ENCODE data around the gene CALCOCO2. TPM values are rescaled to one million over a fixed set of nuclear protein-coding genes. Genes with fewer than 3 reads are reported as not detected.

The CALCOCO2 gene
- total and polyA plus RNA-seq, 2 of the 13 experiments (the other 11 are each of a cell fraction or from before 2014, with no cell fraction given) = 72.9 to 111 TPM

GRCh38 chr17:48908047-48908843 is 77.4 kb downstream of the CALCOCO2 start, which contains the start of gene UBE2Z (continued):
- peak; percentile 100 for TF ChIP-seq ZNF574 (CRISPR knock-in tag; IDR thresholded peaks at IDR 0.05)
- TF ChIP-seq HINFP (CRISPR knock-in tag; IDR thresholded peaks at IDR 0.05; ENCODE audit: low read depth) = peak; percentile 89
- TF ChIP-seq ZHX1 (CRISPR knock-in tag; IDR thresholded peaks at IDR 0.05; ENCODE audit: low read depth) = peak; percentile 80; the same call in 1 of the 2 replicates
- TF ChIP-seq SATB2 (CRISPR knock-in tag; IDR thresholded peaks at IDR 0.05) = 0 out of 2 replicates have a peak, but pooled peaks have one; percentile 49
- TF ChIP-seq DNMT1 (CRISPR knock-in tag; IDR thresholded peaks at IDR 0.05) = no peak
- TF ChIP-seq RFXAP (CRISPR knock-in tag; IDR thresholded peaks at IDR 0.05; ENCODE audit: borderline replicate concordance) = peak; percentile 84; the same call in 1 of the 2 replicates
- TF ChIP-seq RXRA (CRISPR knock-in tag; IDR thresholded peaks at IDR 0.05) = peak; percentile 83
- peak; percentile 72; the same call in 1 of the 2 replicates for TF ChIP-seq SMAD3 (CRISPR knock-in tag; IDR thresholded peaks at IDR 0.05)
- peak; percentile 53; the same call in 1 of the 2 replicates for TF ChIP-seq NFRKB (IDR thresholded peaks at IDR 0.05)
- no peak for TF ChIP-seq NBN (conservative IDR thresholded peaks at IDR 0.05)
- TF ChIP-seq MLX (CRISPR knock-in tag; IDR thresholded peaks at IDR 0.05) = peak; percentile 74
- no peak; the same call in 1 of the 2 replicates for TF ChIP-seq SRY (CRISPR knock-in tag; IDR thresholded peaks at IDR 0.05)
- peak; percentile 71 for TF ChIP-seq ZBTB43 (CRISPR knock-in tag; conservative IDR thresholded peaks at IDR 0.05)
- peak; percentile 74 for TF ChIP-seq NFYC (CRISPR knock-in tag; IDR thresholded peaks at IDR 0.05)
- no peak for TF ChIP-seq ZNF562 (CRISPR knock-in tag; IDR thresholded peaks at IDR 0.05; ENCODE audit: borderline replicate concordance)
- peak; percentile 97 for TF ChIP-seq IKZF5 (CRISPR knock-in tag; IDR thresholded peaks at IDR 0.05)
- TF ChIP-seq KDM6A (CRISPR knock-in tag; IDR thresholded peaks at IDR 0.05; ENCODE audit: low read depth) = no peak
- no peak for TF ChIP-seq ELF4 (CRISPR knock-in tag; IDR thresholded peaks at IDR 0.05; ENCODE audit: borderline replicate concordance)
